Fibroblast of lung (primary cell): ENCODE results near the gene EFCAB3. TPM values are rescaled to one million over a fixed set of nuclear protein-coding genes. Genes with fewer than 3 reads are reported as not detected.
"Not testable (repeated sequence)": the region's sequence is repeated elsewhere in the genome, so short reads cannot be mapped to it uniquely, and the experiment has no call there.

ENCODE experiments used
- DNase-seq, 2 donors: peaks; one replicate each; pipeline versions ENCODE4 v3.0.0 to v3.0.0-alpha.2; 2010; ENCODE audit warnings: low read depth in 2 of 2
- H2AFZ ChIP-seq: 2 replicates; pipeline ENCODE4 v1.5.1; 2012; ENCODE audit warnings: low read length, control low read depth, inconsistent platforms
- H3K27ac ChIP-seq: 2 replicates; pipeline ENCODE4 v1.5.1; 2011; ENCODE audit warnings: low read length, control low read depth; ENCODE audit not compliant: insufficient read depth
- H3K27me3 ChIP-seq: 2 replicates; pipeline ENCODE4 v1.5.1; 2011; ENCODE audit warnings: mild to moderate bottlenecking, low read length; ENCODE audit not compliant: control insufficient read depth, insufficient read depth
- H3K36me3 ChIP-seq: 2 replicates; pipeline ENCODE4 v1.5.1; 2011; ENCODE audit warnings: low read length; ENCODE audit not compliant: control insufficient read depth, insufficient read depth
- H3K4me1 ChIP-seq: 2 replicates; pipeline ENCODE4 v1.5.1; 2011; ENCODE audit warnings: low read length; ENCODE audit not compliant: control insufficient read depth, insufficient read depth; ENCODE audit errors: extremely low read depth
- H3K4me2 ChIP-seq: 2 replicates; pipeline ENCODE4 v1.5.1; 2011; ENCODE audit warnings: low read length, control low read depth; ENCODE audit not compliant: insufficient read depth; ENCODE audit errors: extremely low read depth
- H3K4me3 ChIP-seq, 4 experiments: fragments of 200-600 bp in 1 of 4; sonication (generic) in 1 of 4; replicated peaks in 1 of 4; 2 replicates each; pipeline ENCODE4 v1.5.1; 2011 to 2016; ENCODE audit warnings: low read length in 4 of 4, low read depth in 3 of 4, mild to moderate bottlenecking in 3 of 4, control low read depth in 2 of 4, inconsistent platforms in 1 of 4, mixed read lengths in 1 of 4; ENCODE audit not compliant: insufficient read depth in 1 of 4; ENCODE audit errors: control extremely low read depth in 1 of 4
- H3K79me2 ChIP-seq: 2 replicates; pipeline ENCODE4 v1.5.1; 2012; ENCODE audit warnings: mild to moderate bottlenecking, low read length, inconsistent platforms; ENCODE audit not compliant: control insufficient read depth, insufficient read depth
- H3K9ac ChIP-seq: 2 replicates; pipeline ENCODE4 v1.5.1; 2011; ENCODE audit warnings: mild to moderate bottlenecking, low read length, control low read depth; ENCODE audit not compliant: insufficient read depth
- H3K9me3 ChIP-seq: 2 replicates; pipeline ENCODE4 v1.5.1; 2012; ENCODE audit warnings: low read depth, low read length; ENCODE audit not compliant: control insufficient read depth, insufficient read depth
- H4K20me1 ChIP-seq: 2 replicates; pipeline ENCODE4 v1.5.1; 2011; ENCODE audit warnings: low read length; ENCODE audit not compliant: control insufficient read depth, insufficient read depth; ENCODE audit errors: extremely low read depth
- CTCF ChIP-seq, 2 donors: IDR thresholded peaks in 1 of 2; conservative IDR thresholded peaks in 1 of 2; 1 replicate in 1 of 2; 2 replicates in 1 of 2; pipeline ENCODE4 v1.5.1; 2011 to 2012; ENCODE audit warnings: low read length in 2 of 2, control low read depth in 1 of 2, inconsistent platforms in 1 of 2, low read depth in 1 of 2, mild to moderate bottlenecking in 1 of 2
- EZH2 ChIP-seq: IDR thresholded peaks from 2 replicates; pipeline ENCODE4 v1.5.1; 2012; ENCODE audit warnings: low read length, control low read depth, mild to moderate bottlenecking; ENCODE audit errors: missing control alignments
- polyA plus RNA-seq, 2 donors: library from polyadenylated mRNA; depleted of rRNA in 1 of 2; stranded (reverse) in 1 of 2; unstranded in 1 of 2; fragments of >200 nt; gene quantifications; 2 replicates each; pipeline ENCODE4 v1.2.1, GENCODE V29; 2011 to 2012; ENCODE audit warnings: missing spikeins in 1 of 2
- total RNA-seq: library from RNA; depleted of rRNA; stranded (reverse); fragments of >200 nt; gene quantifications from 2 replicates; pipeline ENCODE4 v1.2.1, GENCODE V29; 2014

The EFCAB3 gene
- total and polyA plus RNA-seq, 2 donors (not counting 1 experiment from before 2014, with no cell fraction given), result not detected

- Histone ChIP-seq H3K9ac (no peak overlapping the region), H3K27ac (no peak overlapping the region), H3K27me3 (peaks cover 6% of the 10 kb centered on the region), H3K4me3 (no peak overlapping the region), H2AFZ (no peak overlapping the region), H3K9me3 (no peaks in the 10 kb centered on the region), H3K4me1 (no peaks in the 10 kb centered on the region), H4K20me1 (no peaks in the 10 kb centered on the region), H3K79me2 (no peaks in the 10 kb centered on the region), H3K36me3 (no peaks in the 10 kb centered on the region), H3K4me2 (no peak overlapping the region)
- TF ChIP-seq EZH2 (no peak), CTCF (conservative IDR thresholded peaks at IDR 0.05 in 1 of 2, IDR thresholded peaks at IDR 0.05 in 1 of 2; ENCODE audit: low read depth in 1 of 2, low read length in 2 of 2) (no peak)
- DNase-seq, result no peak
Measured at GRCh38 chr17:62405451-62405850, 25.1 kb downstream of the EFCAB3 start.

GRCh38 chr17:62413090-62413489 is 32.7 kb downstream of the EFCAB3 start:
- H3K36me3 ChIP-seq, H3K4me1 ChIP-seq, H3K79me2 ChIP-seq: not testable (repeated sequence)

GRCh38 chr17:62423647-62424461 is 43.5 kb downstream of the EFCAB3 start, which contains the start of gene METTL2A:
Gene METTL2A, plus strand, starts transcription at chr17:62423897. Its CDS starts 6 bp downstream, at chr17:62423903.
- Histone ChIP-seq H3K4me3 (peak within 1 kb of the TSS; percentile 74 to 82 (median 79)), H3K9ac (peak within 1 kb of the TSS; percentile 52), H3K27ac (peak within 1 kb of the TSS; percentile 48), H3K4me2 (peak within 1 kb of the TSS; percentile 69), H2AFZ (peak within 1 kb of the TSS; percentile 52)
- peak; percentile 11 to 23 for TF ChIP-seq CTCF (conservative IDR thresholded peaks at IDR 0.05 in 1 of 2, IDR thresholded peaks at IDR 0.05 in 1 of 2; ENCODE audit: low read depth in 1 of 2, low read length in 2 of 2)
- H3K79me2 ChIP-seq, H3K36me3 ChIP-seq, H3K9me3 ChIP-seq, H3K4me1 ChIP-seq, H3K27me3 ChIP-seq, H4K20me1 ChIP-seq: not testable (repeated sequence)
- peak; percentile 74 to 83 for DNase-seq

More at GRCh38 chr17:62413090-62413489, 32.7 kb downstream of the EFCAB3 start:
- not testable (repeated sequence) for H3K27ac ChIP-seq, H3K9me3 ChIP-seq, H3K4me3 ChIP-seq, DNase-seq, H3K9ac ChIP-seq, H3K4me2 ChIP-seq, H2AFZ ChIP-seq, H3K27me3 ChIP-seq, H4K20me1 ChIP-seq

GRCh38 chr17:62426214-62426613 is 45.9 kb downstream of the EFCAB3 start:
- not testable (repeated sequence) for H3K79me2 ChIP-seq

GRCh38 chr17:62435251-62435650 is 54.9 kb downstream of the EFCAB3 start:
- not testable (repeated sequence) for H3K4me1 ChIP-seq, DNase-seq, H3K4me3 ChIP-seq, H4K20me1 ChIP-seq, H3K79me2 ChIP-seq, H3K27me3 ChIP-seq, H3K9me3 ChIP-seq, H3K36me3 ChIP-seq, H3K9ac ChIP-seq, H2AFZ ChIP-seq, H3K4me2 ChIP-seq, H3K27ac ChIP-seq

More at GRCh38 chr17:62426214-62426613, 45.9 kb downstream of the EFCAB3 start:
- not testable (repeated sequence) for H3K9ac ChIP-seq, H3K9me3 ChIP-seq, H3K27ac ChIP-seq, H3K4me1 ChIP-seq, DNase-seq, H3K4me2 ChIP-seq, H4K20me1 ChIP-seq, H2AFZ ChIP-seq, H3K36me3 ChIP-seq, H3K27me3 ChIP-seq, H3K4me3 ChIP-seq
